Lower lobe of right lung (tissue), 2 donors: Measurements from ENCODE around the gene MYH4. TPM values are rescaled to one million over a fixed set of nuclear protein-coding genes. Genes with fewer than 3 reads are reported as not detected.

Experiments used
- ATAC-seq, 2 donors: fragments of 200-7000 bp; cut with Tn5 transposase; one replicate each; pipeline ENCODE4 v1.9.1; 2020 to 2022; ENCODE audit warnings: mild to moderate bottlenecking in 2 of 2, moderate library complexity in 2 of 2
- DNase-seq: peaks from one replicate; pipeline ENCODE4 v3.0.0-alpha.2; 2020
- H3K27ac ChIP-seq: fragments of 200-600 bp; one replicate; pipeline ENCODE4 v1.8.0; 2022
- H3K27me3 ChIP-seq: fragments of 200-600 bp; one replicate; pipeline ENCODE4 v1.8.0; 2022; ENCODE audit warnings: low read depth
- H3K36me3 ChIP-seq: fragments of 200-600 bp; one replicate; pipeline ENCODE4 v1.8.0; 2022; ENCODE audit warnings: mild to moderate bottlenecking
- H3K4me1 ChIP-seq: fragments of 200-600 bp; one replicate; pipeline ENCODE4 v1.8.0; 2022
- H3K4me3 ChIP-seq: fragments of 200-600 bp; one replicate; pipeline ENCODE4 v1.8.0; 2022; ENCODE audit warnings: mild to moderate bottlenecking
- H3K9me3 ChIP-seq: fragments of 200-600 bp; one replicate; pipeline ENCODE4 v1.8.0; 2022
- intact Hi-C: fragments of 100-400 bp; cut with DNase I; formaldehyde crosslinking; loops from one replicate; pipeline ENCODE4 v1.11.0; 2022
- long read RNA-seq: library from polyadenylated mRNA; unstranded; transcript quantifications from one replicate; pipeline ENCODE4 v2.0.0, GENCODE V29; 2021
- total RNA-seq: library from RNA; stranded (reverse); fragmentation: NEBNext Ultra II Directional; extraction: Animal tissue kit (Norgen Biotek cat#: 25700); gene quantifications from one replicate; pipeline ENCODE4 v1.2.1, GENCODE V29; 2021
- TF ChIP-seq, protein P1 (sequence below): fragments of 200-600 bp; IDR thresholded peaks from one replicate; pipeline ENCODE4 v1.8.0; 2022; ENCODE audit warnings: antibody characterized with exemption, mild to moderate bottlenecking
- donor health status: DM: no; HTN: yes; CAD: no; lungs with severe emphysema.

The MYH4 gene
- total RNA-seq, result not detected
- long read RNA-seq, result 0 reads

DNA sequence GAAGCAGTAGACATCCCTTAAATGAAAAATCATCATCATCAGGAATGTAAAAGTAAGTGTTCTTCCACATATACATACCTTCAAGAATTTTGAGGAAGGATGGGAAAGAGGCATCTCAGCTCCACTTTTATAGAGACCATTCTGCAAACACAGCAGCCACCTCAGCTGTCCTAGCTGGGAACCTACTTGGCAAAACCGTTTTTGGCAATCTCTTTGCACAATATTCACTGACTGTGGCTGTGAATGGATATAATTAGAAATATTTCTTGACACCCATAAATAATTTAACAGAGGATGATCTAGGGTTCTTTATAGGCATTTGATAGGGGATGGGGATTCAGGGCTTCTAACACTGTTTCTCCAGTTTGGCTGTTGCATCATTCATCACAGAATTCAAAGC lies at the start of gene MYH4:
TSS of gene MYH4 (minus strand) at position 101 of the 400 bp plus-strand sequence. CDS start 2,814 bp downstream, outside the sequence.
- TF ChIP-seq, protein P1, sequence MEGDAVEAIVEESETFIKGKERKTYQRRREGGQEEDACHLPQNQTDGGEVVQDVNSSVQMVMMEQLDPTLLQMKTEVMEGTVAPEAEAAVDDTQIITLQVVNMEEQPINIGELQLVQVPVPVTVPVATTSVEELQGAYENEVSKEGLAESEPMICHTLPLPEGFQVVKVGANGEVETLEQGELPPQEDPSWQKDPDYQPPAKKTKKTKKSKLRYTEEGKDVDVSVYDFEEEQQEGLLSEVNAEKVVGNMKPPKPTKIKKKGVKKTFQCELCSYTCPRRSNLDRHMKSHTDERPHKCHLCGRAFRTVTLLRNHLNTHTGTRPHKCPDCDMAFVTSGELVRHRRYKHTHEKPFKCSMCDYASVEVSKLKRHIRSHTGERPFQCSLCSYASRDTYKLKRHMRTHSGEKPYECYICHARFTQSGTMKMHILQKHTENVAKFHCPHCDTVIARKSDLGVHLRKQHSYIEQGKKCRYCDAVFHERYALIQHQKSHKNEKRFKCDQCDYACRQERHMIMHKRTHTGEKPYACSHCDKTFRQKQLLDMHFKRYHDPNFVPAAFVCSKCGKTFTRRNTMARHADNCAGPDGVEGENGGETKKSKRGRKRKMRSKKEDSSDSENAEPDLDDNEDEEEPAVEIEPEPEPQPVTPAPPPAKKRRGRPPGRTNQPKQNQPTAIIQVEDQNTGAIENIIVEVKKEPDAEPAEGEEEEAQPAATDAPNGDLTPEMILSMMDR, result no peak
- Histone ChIP-seq H3K4me1 (no peaks in the 10 kb centered on the region), H3K9me3 (no peaks in the 10 kb centered on the region), H3K27ac (no peak within 1 kb of the TSS), H3K36me3 (no peaks in the 10 kb centered on the region), H3K27me3 (no peaks in the 10 kb centered on the region), H3K4me3 (no peak within 1 kb of the TSS)
- intact Hi-C loops, result no loop called here
- ATAC-seq, result no peak
- no peak for DNase-seq

DNA sequence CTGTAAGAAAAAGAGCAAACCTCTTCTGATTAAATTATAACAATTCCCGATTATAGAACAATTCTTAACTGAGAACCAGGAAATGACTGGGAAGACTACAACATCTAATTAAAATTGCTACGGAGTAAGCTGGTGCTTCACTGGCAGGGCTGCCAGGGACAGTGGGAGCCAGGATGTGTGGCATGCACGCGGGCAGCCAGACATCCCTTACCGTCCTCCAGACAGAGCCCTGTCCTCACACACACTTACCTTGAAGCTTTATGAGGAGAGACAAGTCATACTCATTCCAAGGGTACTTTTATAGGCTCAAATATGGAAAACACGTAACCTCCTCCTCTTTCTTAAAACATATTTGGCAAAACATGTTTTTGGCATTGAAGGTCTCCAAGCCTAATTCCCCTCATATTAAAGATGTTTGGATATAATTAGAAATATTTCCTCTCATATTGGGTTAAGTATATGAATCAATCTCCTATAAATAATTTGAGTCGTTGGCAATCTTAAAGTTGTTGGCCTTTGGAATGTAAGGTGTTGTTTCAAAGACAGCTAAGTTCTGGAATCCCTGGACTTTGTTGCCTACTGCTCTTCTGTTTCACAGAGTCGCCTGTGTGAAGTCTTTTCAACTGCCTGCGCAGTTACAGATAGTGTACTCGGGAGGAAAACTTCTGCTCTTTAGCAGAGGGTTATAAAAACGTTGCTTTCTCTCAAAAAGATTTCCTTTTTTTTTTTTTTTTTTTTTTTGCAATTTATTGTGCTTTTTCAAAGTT lies 49.1 kb upstream of the MYH4 start, which contains the start of gene MYH1:
TSS of gene MYH1 (minus strand) at position 272 of the 767 bp plus-strand sequence. CDS start 1,900 bp downstream, outside the sequence.
- no peak within 1 kb of the TSS for H3K4me3 ChIP-seq
- intact Hi-C loops, result no loop called here

DNA sequence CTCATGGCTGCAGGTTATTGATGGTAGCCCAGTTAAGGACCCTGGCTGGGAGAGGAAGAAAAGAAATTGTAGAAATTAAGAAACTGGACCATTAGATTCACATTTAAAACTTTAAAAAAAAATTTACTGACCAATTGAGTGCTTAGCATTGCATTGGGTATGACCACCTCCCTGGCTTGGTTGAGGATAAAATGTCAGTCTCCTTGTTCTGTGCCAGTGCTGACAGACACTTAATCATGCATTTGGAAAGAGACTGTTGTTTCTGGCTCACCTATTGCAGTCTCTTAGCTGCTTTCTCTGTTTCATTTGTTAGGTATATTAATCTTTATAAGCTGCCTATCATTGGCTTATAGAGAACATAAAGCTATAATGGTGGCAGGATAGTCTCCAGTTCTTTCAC lies 47.3 kb upstream of the MYH4 start:
- no peak for ATAC-seq
- H3K36me3 ChIP-seq, result no peaks in the 10 kb centered on the region
- intact Hi-C loops, result no loop called here
- no peaks in the 10 kb centered on the region for H3K27me3 ChIP-seq
- no peak overlapping the region for H3K4me3 ChIP-seq
- no peak overlapping the region for H3K27ac ChIP-seq
- no peak for DNase-seq
- H3K9me3 ChIP-seq, result no peaks in the 10 kb centered on the region
- H3K4me1 ChIP-seq, result no peaks in the 10 kb centered on the region
- TF ChIP-seq, protein P1, result no peak

More for the DNA sequence above, 49.1 kb upstream of the MYH4 start, which contains the start of gene MYH1:
- TF ChIP-seq, protein P1, result no peak
- ATAC-seq, result no peak
- no peak for DNase-seq
- no peaks in the 10 kb centered on the region for H3K9me3 ChIP-seq
- H3K27ac ChIP-seq, result no peak within 1 kb of the TSS
- no peaks in the 10 kb centered on the region for H3K4me1 ChIP-seq
- H3K36me3 ChIP-seq, result no peaks in the 10 kb centered on the region
- no peaks in the 10 kb centered on the region for H3K27me3 ChIP-seq

- Histone ChIP-seq H3K36me3 (no peaks in the 10 kb centered on the region), H3K4me3 (no peak overlapping the region), H3K4me1 (no peaks in the 10 kb centered on the region), H3K9me3 (no peaks in the 10 kb centered on the region), H3K27me3 (no peaks in the 10 kb centered on the region), H3K27ac (no peak overlapping the region)
- TF ChIP-seq, protein P1, result no peak
- ATAC-seq, result no peak
- intact Hi-C loops, result no loop called here
- no peak for DNase-seq
These were observed 46.7 kb upstream of the MYH4 start for GRCh38 chr17:10516065-10516464.

- Histone ChIP-seq H3K27ac (no peak overlapping the region), H3K36me3 (no peaks in the 10 kb centered on the region), H3K27me3 (no peaks in the 10 kb centered on the region), H3K9me3 (no peaks in the 10 kb centered on the region), H3K4me3 (no peak overlapping the region), H3K4me1 (no peaks in the 10 kb centered on the region)
- DNase-seq (no peak), ATAC-seq (no peak)
- TF ChIP-seq, protein P1, result no peak
- intact Hi-C loops, result no loop called here
These were observed 44.1 kb upstream of the MYH4 start for GRCh38 chr17:10513299-10514067.
